ENCODE results near the gene GABPB2. TPM values are rescaled to one million over a fixed set of nuclear protein-coding genes. Genes with fewer than 3 reads are reported as not detected.

Gene GABPB2
- total and polyA plus RNA-seq, 2 experiments from 2014 or later, result 1.7 to 4.6 TPM

DNA sequence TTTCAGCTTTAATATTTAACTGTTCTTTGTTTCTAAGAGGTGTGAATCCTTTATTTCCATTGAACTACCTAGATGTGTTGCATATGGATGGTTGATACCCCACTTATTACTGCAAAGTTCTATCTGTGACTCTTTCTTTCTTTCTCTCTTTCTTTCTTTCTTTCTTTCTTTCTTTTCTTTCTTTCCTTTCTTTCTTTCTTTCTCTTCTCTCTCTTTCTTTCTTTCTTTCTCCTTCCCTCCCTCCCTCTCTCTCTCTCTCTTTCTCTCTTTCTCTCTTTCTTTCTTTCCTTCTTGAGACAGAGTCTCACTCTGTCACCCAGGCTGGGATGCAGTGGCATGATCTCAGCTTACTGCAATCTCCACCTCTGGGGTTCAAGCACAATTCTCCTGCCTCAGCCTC, 34.1 kb downstream of the GABPB2 start:
- H3K36me3 ChIP-seq, result no peaks in the 10 kb centered on the region

DNA sequence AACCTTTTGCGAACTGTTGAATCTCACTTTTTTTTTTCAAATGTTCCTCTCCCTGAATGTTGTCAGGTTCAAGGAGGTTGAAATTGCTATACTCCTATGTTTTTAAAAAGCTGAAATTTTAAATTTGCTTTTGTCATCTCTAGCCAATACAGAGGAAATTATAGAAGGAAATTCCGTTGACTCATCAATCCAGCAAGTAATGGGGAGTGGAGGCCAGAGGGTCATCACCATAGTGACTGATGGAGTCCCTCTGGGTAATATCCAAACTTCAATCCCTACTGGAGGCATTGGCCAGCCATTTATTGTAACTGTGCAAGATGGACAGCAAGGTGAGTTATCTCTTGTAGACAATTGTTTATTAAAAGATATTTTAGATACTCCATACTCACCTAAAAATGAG, 36.3 kb downstream of the GABPB2 start:
- Histone ChIP-seq H3K4me1 (ENCODE audit: low read depth) (no peaks in the 10 kb centered on the region), H3K27ac (no peak overlapping the region), H3K27me3 (no peaks in the 10 kb centered on the region), H3K36me3 (no peaks in the 10 kb centered on the region), H3K9me3 (ENCODE audit: low read depth) (no peaks in the 10 kb centered on the region), H3K4me3 (no peak overlapping the region)
- TF ChIP-seq, protein P1, sequence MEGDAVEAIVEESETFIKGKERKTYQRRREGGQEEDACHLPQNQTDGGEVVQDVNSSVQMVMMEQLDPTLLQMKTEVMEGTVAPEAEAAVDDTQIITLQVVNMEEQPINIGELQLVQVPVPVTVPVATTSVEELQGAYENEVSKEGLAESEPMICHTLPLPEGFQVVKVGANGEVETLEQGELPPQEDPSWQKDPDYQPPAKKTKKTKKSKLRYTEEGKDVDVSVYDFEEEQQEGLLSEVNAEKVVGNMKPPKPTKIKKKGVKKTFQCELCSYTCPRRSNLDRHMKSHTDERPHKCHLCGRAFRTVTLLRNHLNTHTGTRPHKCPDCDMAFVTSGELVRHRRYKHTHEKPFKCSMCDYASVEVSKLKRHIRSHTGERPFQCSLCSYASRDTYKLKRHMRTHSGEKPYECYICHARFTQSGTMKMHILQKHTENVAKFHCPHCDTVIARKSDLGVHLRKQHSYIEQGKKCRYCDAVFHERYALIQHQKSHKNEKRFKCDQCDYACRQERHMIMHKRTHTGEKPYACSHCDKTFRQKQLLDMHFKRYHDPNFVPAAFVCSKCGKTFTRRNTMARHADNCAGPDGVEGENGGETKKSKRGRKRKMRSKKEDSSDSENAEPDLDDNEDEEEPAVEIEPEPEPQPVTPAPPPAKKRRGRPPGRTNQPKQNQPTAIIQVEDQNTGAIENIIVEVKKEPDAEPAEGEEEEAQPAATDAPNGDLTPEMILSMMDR (IDR thresholded peaks at IDR 0.05; ENCODE audit: low read depth, low read length), result no peak
- peak in 1 of 2 donors; percentile 26 for DNase-seq (ENCODE audit: low read depth in 1 of 2, low spot score in 1 of 2)

More for the DNA sequence above, 34.1 kb downstream of the GABPB2 start:
- no peak for DNase-seq (ENCODE audit: low read depth in 1 of 2, low spot score in 1 of 2)
- TF ChIP-seq, protein P1 (IDR thresholded peaks at IDR 0.05; ENCODE audit: low read depth, low read length), result no peak
- Histone ChIP-seq H3K27ac (no peak overlapping the region), H3K27me3 (no peaks in the 10 kb centered on the region), H3K4me3 (no peak overlapping the region), H3K9me3 (ENCODE audit: low read depth) (no peaks in the 10 kb centered on the region), H3K4me1 (ENCODE audit: low read depth) (no peaks in the 10 kb centered on the region)

DNA sequence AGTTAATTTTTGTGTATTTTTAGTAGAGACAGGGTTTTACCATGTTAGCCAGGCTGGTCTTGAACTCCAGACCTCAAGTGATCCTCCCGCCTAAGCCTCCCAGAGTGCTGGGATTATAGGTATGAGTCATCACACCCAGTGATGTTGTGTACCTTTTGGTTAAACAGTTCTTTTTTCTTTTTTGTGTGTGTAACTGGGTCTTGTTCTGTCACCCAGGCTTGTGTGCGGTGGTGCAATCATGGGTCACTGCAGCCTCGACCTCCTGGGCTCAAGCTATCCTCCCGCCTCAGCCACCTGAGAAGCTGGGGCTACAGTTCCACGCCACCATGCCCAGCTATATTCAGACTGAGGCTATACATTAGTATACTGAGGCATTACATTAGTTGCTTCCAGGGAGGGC, 37.8 kb downstream of the GABPB2 start:
- Histone ChIP-seq H3K4me1 (ENCODE audit: low read depth) (no peaks in the 10 kb centered on the region), H3K27ac (no peak overlapping the region), H3K4me3 (no peak overlapping the region), H3K9me3 (ENCODE audit: low read depth) (no peaks in the 10 kb centered on the region), H3K27me3 (no peaks in the 10 kb centered on the region), H3K36me3 (no peaks in the 10 kb centered on the region)
- no peak for DNase-seq (ENCODE audit: low read depth in 1 of 2, low spot score in 1 of 2)
- TF ChIP-seq, protein P1 (IDR thresholded peaks at IDR 0.05; ENCODE audit: low read depth, low read length), result no peak

GRCh38 chr1:151113877-151114276, 43.3 kb downstream of the GABPB2 start:
- Histone ChIP-seq H3K36me3 (no peaks in the 10 kb centered on the region), H3K9me3 (ENCODE audit: low read depth) (no peaks in the 10 kb centered on the region), H3K4me3 (no peak overlapping the region), H3K4me1 (ENCODE audit: low read depth) (no peaks in the 10 kb centered on the region), H3K27me3 (no peaks in the 10 kb centered on the region), H3K27ac (no peak overlapping the region)
- DNase-seq (ENCODE audit: low read depth in 1 of 2, low spot score in 1 of 2), result no peak
- TF ChIP-seq, protein P1 (IDR thresholded peaks at IDR 0.05; ENCODE audit: low read depth, low read length), result no peak

- Histone ChIP-seq H3K27me3 (no peaks in the 10 kb centered on the region), H3K4me3 (no peak overlapping the region)
- no peak for DNase-seq (ENCODE audit: low read depth in 1 of 2, low spot score in 1 of 2)
Measured at GRCh38 chr1:151124763-151125403, 54.3 kb downstream of the GABPB2 start.

More at GRCh38 chr1:151124763-151125403, 54.3 kb downstream of the GABPB2 start:
- TF ChIP-seq, protein P1 (IDR thresholded peaks at IDR 0.05; ENCODE audit: low read depth, low read length), result no peak
- peaks cover 11% of the 10 kb centered on the region for H3K4me1 ChIP-seq (ENCODE audit: low read depth)
- no peak overlapping the region for H3K27ac ChIP-seq
- H3K36me3 ChIP-seq, result no peaks in the 10 kb centered on the region
- H3K9me3 ChIP-seq (ENCODE audit: low read depth), result no peaks in the 10 kb centered on the region
